Tibial artery (tissue), 4 donors: Measurements from ENCODE around the gene SATB1.
"Not testable (repeated sequence)": the region's sequence is repeated elsewhere in the genome, so short reads cannot be mapped to it uniquely, and the experiment has no call there.

Experiments used
- DNase-seq, 2 donors: peaks; one replicate each; pipeline ENCODE4 v3.0.0-alpha.2; 2019
- H3K27ac ChIP-seq, 2 donors: fragments of 200-600 bp; sonication (generic) in 1 of 2; 1 replicate in 1 of 2; 2 replicates in 1 of 2; pipeline ENCODE4 v1.5.1; 2018 to 2019; ENCODE audit warnings: mild to moderate bottlenecking in 1 of 2
- H3K27me3 ChIP-seq, 2 donors: fragments of 200-600 bp; sonication (generic) in 1 of 2; one replicate each; pipeline versions ENCODE4 v1.5.1 to v1.6.0; 2016 to 2019
- H3K36me3 ChIP-seq, 3 donors: fragments of 200-600 bp; sonication (generic) in 2 of 3; one replicate each; pipeline ENCODE4 v1.5.1; 2016 to 2019; ENCODE audit warnings: mild to moderate bottlenecking in 2 of 3
- H3K4me1 ChIP-seq, 4 donors: fragments of 200-600 bp; sonication (generic) in 2 of 4; 1 replicate in 3 of 4; 2 replicates in 1 of 4; pipeline ENCODE4 v1.5.1; 2016 to 2019
- H3K4me3 ChIP-seq, 2 donors: fragments of 200-600 bp; sonication (generic) in 1 of 2; 1 replicate in 1 of 2; 2 replicates in 1 of 2; pipeline ENCODE4 v1.5.1; 2018 to 2019; ENCODE audit warnings: mild to moderate bottlenecking in 2 of 2
- H3K9me3 ChIP-seq, 3 donors: fragments of 200-600 bp; sonication (generic) in 1 of 3; one replicate each; pipeline ENCODE4 v1.5.1; 2016 to 2019
- intact Hi-C: fragments of 100-400 bp; cut with DNase I; formaldehyde crosslinking; loops from one replicate; pipeline ENCODE4 v1.15.0; 2023; ENCODE audit warnings: low total_unique reads
- TF ChIP-seq, protein P1 (sequence below), 2 experiments: fragments of 200-600 bp in 1 of 2; fragments of 450-650 bp in 1 of 2; IDR thresholded peaks; one replicate each; pipeline ENCODE4 v1.5.1; 2017 to 2019; ENCODE audit warnings: antibody characterized with exemption in 2 of 2, mild to moderate bottlenecking in 1 of 2, moderate library complexity in 1 of 2

The SATB1 gene

DNA sequence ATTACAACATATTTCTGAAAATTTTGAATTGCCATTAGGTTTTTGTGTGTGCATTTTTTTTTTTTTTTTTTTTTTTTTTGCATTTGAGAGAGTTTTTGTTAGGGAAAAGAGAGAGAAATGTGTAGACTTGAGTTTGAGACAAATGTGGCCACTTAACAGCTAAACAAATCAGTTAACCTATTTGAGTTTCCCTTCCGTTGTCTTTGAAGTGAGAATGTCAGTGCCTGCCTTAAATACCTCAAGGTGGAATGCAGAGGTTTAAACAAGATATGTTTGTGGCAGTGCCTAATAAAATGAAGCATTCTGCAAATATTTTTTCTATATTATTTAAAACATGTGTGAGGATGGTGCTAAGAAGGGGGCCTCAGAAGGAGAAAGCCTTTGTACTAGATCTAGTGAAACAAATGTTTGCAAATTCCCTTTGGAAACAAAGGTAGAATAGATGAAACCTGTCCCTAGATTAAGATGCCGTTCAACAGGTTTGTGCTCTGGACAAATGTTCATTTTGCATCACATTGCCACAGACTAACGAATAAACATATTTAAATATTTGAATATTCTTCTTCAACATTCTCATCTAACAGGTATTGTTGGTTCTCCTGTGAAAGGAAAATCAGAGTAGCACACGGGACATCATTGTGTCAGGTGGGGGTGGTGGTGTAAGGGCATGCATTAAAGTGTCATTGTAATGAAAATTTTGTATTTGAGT, 80.7 kb downstream of the SATB1 start:
- H3K9me3 ChIP-seq, result no peaks in the 10 kb centered on the region
- H3K36me3 ChIP-seq, result peaks cover 10 to 11% (median 11%) of the 10 kb centered on the region in 3 donors
- no peaks in the 10 kb centered on the region for H3K27me3 ChIP-seq
- no peak for DNase-seq
- H3K4me1 ChIP-seq, result peaks cover 0 to 14% (median 0%) of the 10 kb centered on the region in 4 donors
- no peak overlapping the region for H3K27ac ChIP-seq
- intact Hi-C loops, result no loop called here
- H3K4me3 ChIP-seq, result no peak overlapping the region
- TF ChIP-seq, protein P1, sequence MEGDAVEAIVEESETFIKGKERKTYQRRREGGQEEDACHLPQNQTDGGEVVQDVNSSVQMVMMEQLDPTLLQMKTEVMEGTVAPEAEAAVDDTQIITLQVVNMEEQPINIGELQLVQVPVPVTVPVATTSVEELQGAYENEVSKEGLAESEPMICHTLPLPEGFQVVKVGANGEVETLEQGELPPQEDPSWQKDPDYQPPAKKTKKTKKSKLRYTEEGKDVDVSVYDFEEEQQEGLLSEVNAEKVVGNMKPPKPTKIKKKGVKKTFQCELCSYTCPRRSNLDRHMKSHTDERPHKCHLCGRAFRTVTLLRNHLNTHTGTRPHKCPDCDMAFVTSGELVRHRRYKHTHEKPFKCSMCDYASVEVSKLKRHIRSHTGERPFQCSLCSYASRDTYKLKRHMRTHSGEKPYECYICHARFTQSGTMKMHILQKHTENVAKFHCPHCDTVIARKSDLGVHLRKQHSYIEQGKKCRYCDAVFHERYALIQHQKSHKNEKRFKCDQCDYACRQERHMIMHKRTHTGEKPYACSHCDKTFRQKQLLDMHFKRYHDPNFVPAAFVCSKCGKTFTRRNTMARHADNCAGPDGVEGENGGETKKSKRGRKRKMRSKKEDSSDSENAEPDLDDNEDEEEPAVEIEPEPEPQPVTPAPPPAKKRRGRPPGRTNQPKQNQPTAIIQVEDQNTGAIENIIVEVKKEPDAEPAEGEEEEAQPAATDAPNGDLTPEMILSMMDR (IDR thresholded peaks at IDR 0.05), result no peak

DNA sequence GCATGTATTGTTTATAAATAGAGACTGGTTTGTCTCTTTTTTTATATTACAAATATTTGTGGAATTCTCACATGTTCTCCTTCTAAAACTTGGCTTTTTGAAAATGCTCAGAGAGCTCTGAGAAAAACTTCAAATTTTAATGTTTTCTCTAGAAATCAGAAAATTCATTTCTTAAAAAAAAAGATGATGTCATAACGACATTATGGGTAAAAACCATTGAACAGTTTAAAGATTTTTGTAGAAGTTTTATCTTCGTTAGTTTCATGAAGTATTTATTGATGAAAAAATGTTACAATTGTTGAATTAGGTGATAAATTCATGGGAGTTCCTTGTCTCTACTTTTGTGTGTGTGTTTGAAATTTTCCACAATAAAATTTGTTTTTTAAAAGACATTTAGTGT, 81.3 kb downstream of the SATB1 start:
- H3K4me1 ChIP-seq, result peaks cover 0 to 14% (median 0%) of the 10 kb centered on the region in 4 donors
- no peak for DNase-seq
- no peaks in the 10 kb centered on the region for H3K9me3 ChIP-seq
- no peak overlapping the region for H3K4me3 ChIP-seq
- H3K27ac ChIP-seq, result no peak overlapping the region
- TF ChIP-seq, protein P1 (IDR thresholded peaks at IDR 0.05), result no peak
- intact Hi-C loops, result no loop called here
- no peaks in the 10 kb centered on the region for H3K27me3 ChIP-seq
- peaks cover 4% of the 10 kb centered on the region in 3 donors for H3K36me3 ChIP-seq

DNA sequence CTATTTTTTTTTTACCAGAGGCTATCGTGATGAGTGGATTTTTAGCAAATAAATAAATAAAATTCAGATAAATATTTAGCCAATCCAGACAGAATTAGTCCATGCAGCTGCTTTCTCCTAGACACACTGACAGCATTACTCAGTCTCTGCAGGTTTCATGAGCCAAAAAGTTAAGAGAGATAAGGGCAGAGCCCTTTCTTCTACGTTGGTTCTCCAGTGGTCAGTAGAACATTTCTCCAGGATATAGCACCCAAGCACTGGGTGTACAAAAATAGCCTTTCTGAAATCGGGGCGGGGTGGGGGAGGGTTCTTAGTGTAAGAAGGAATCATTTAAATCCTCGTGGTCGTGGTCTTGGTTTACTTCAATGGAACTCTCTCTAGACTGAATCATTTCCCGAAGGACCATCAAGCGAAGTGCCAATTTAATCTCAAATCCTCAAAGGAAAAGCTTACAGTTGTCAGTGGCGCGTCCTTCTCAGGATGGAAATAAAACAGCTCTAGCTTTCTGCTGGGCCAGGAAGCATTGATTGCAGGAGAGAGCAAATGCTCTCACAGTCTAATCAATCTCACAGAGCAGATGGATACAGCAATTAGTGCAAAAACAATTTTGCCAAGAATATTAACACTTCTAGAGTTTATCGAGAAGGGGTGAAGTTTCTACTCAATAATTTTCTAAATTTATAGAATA, 86.2 kb downstream of the SATB1 start:
- no peaks in the 10 kb centered on the region for H3K27me3 ChIP-seq
- H3K4me3 ChIP-seq, result no peak overlapping the region
- H3K9me3 ChIP-seq, result no peaks in the 10 kb centered on the region
- no peak for DNase-seq
- no peaks in the 10 kb centered on the region for H3K36me3 ChIP-seq
- TF ChIP-seq, protein P1 (IDR thresholded peaks at IDR 0.05), result no peak
- H3K4me1 ChIP-seq, result no peaks in the 10 kb centered on the region
- intact Hi-C loops, result no loop called here
- no peak overlapping the region for H3K27ac ChIP-seq

DNA sequence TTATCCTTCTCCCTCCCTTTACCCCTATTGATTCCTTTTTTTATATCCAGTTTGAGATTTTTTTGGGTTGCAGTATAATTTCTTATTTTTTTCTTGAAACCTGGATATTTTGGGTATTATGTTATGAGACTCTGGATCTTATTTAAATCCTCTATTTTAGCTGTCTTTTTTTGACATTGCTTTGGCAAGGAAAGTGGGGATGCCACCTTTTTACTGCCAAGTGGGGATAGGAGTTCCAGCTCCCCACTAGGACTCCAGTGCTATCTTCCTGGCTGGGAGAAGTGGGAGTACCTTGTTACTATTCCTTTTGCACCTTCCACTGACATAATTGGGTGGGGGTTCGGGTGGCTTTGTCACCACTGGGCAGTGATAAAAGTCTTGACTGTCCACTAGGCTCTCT, 87.9 kb downstream of the SATB1 start:
- TF ChIP-seq, protein P1 (IDR thresholded peaks at IDR 0.05), result no peak
- H3K27ac ChIP-seq, result no peak overlapping the region
- no peaks in the 10 kb centered on the region for H3K9me3 ChIP-seq
- H3K27me3 ChIP-seq, result no peaks in the 10 kb centered on the region
- intact Hi-C loops, result no loop called here
- H3K36me3 ChIP-seq, result no peaks in the 10 kb centered on the region
- no peak for DNase-seq
- H3K4me1 ChIP-seq, result no peaks in the 10 kb centered on the region
- H3K4me3 ChIP-seq, result no peak overlapping the region

DNA sequence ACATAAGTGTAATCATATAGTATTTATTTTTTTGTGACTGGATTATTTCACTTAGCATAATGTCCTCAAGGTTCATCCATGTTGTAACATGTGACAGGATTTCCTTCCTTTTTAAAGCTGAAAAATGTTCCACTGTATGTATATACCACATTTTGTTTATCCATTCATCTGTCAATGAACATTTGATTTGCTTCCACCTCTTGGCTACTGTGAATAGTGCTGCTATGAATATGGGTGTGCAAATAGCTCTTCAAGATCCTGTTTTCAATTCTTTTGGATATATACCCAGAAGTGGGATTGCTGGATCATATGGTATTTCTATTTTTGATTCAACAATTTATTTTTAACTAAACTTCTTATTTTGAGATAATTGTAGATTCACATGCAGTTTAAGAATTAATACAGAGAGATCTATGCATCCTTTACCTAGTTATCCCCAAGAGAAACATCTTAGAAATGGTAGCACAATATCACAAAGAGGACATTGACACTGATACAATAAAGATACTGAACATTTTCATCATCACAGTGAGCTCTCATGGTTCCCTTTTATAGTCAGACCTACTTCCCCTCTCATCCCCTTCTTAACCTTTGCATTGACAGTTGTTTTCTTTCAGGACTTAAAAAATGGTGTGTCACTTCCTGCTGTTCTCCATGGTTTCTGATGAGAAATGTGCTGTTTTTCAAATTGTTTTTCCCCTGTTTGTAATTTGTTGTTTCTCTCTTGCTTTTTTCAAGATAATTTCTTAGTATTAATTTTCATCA, 90.1 kb downstream of the SATB1 start:
- intact Hi-C loops, result no loop called here
- TF ChIP-seq, protein P1 (IDR thresholded peaks at IDR 0.05), result no peak
- Histone ChIP-seq H3K4me1 (no peaks in the 10 kb centered on the region), H3K27ac (no peak overlapping the region), H3K4me3 (no peak overlapping the region), H3K36me3 (no peaks in the 10 kb centered on the region), H3K27me3 (no peaks in the 10 kb centered on the region), H3K9me3 (no peaks in the 10 kb centered on the region)
- no peak for DNase-seq

DNA sequence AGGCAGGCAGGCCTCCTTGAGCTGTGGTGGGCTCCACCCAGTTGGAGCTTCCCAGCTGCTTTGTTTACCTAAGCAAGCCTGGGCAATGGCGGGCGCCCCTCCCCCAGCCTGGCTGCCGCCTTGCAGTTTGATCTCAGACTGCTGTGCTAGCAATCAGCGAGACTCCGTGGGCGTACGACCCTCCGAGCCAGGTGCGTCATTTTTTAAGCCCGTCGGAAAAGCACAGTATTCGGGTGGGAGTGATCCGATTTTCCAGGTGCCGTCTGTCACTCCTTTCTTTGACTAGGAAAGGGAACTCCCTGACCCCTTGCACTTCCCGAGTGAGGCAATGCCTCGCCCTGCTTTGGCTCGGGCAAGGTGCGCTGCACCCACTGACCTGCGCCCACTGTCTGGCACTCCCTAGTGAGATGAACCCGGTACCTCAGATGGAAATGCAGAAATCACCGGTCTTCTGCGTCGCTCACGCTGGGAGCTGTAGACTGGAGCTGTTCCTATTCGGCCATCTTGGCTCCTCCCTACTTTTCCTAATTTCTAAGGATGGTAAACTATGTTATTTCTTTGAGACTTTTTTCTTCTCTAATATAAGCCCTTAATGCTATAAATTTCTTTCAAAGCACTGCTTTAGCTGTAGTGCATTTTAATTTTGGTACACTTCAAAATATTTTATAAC, 94.2 kb downstream of the SATB1 start:
- H3K9me3 ChIP-seq, H3K4me1 ChIP-seq, H3K36me3 ChIP-seq, intact Hi-C loops, H3K4me3 ChIP-seq, H3K27ac ChIP-seq, H3K27me3 ChIP-seq, DNase-seq: not testable (repeated sequence)
